ENCODE data around the gene PLAAT3. TPM values are rescaled to one million over a fixed set of nuclear protein-coding genes. Genes with fewer than 3 reads are reported as not detected.
"Not testable (repeated sequence)": the region's sequence is repeated elsewhere in the genome, so short reads cannot be mapped to it uniquely, and the experiment has no call there.

Gene PLAAT3
- total RNA-seq, 2 experiments from 2014 or later, result 4.8 to 6.5 TPM

- Mint-ChIP-seq H3K27ac (no peak overlapping the region), H3K27me3 (no peaks in the 10 kb centered on the region), H3K4me1 (ENCODE audit: low read depth) (peaks cover 26% of the 10 kb centered on the region), H3K4me3 (no peak overlapping the region), H3K9me3 (no peaks in the 10 kb centered on the region), H3K36me3 (ENCODE audit: low read depth) (no peaks in the 10 kb centered on the region)
- DNase-seq (no peak), ATAC-seq (no peak)
- TF ChIP-seq, protein P1, sequence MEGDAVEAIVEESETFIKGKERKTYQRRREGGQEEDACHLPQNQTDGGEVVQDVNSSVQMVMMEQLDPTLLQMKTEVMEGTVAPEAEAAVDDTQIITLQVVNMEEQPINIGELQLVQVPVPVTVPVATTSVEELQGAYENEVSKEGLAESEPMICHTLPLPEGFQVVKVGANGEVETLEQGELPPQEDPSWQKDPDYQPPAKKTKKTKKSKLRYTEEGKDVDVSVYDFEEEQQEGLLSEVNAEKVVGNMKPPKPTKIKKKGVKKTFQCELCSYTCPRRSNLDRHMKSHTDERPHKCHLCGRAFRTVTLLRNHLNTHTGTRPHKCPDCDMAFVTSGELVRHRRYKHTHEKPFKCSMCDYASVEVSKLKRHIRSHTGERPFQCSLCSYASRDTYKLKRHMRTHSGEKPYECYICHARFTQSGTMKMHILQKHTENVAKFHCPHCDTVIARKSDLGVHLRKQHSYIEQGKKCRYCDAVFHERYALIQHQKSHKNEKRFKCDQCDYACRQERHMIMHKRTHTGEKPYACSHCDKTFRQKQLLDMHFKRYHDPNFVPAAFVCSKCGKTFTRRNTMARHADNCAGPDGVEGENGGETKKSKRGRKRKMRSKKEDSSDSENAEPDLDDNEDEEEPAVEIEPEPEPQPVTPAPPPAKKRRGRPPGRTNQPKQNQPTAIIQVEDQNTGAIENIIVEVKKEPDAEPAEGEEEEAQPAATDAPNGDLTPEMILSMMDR (IDR thresholded peaks at IDR 0.05), result no peak
- intact Hi-C loops (cut with micrococcal nuclease), result loop anchor here (10.0 kb wide), 1 partner anchor 45 kb away; the partner anchor contains the start of gene PLAAT2
- ChIA-PET POLR2A (interaction anchor here (0.6 kb wide), 1 partner anchor 759 kb away, joined by 3 read pairs; no protein-coding TSS in a partner anchor), CTCF (interaction anchor here (0.7 to 0.9 kb wide), 2 partner anchors 29 to 131 kb away, joined by 3 to 5 read pairs; no protein-coding TSS in a partner anchor)
Observed at GRCh38 chr11:63609971-63610580, 4.2 kb downstream of the PLAAT3 start.

- Mint-ChIP-seq H3K4me3 (no peak overlapping the region), H3K4me1 (ENCODE audit: low read depth) (peaks cover 25% of the 10 kb centered on the region), H3K9me3 (no peaks in the 10 kb centered on the region), H3K27me3 (no peaks in the 10 kb centered on the region), H3K36me3 (ENCODE audit: low read depth) (no peaks in the 10 kb centered on the region), H3K27ac (no peak overlapping the region)
- intact Hi-C loops (cut with micrococcal nuclease), result no loop called here
- ATAC-seq (no peak), DNase-seq (no peak)
- ChIA-PET POLR2A (interaction anchor here (0.6 to 0.8 kb wide), 2 partner anchors 26 to 759 kb away, joined by 3 to 5 read pairs; no protein-coding TSS in a partner anchor), CTCF (interaction anchor here (0.7 to 2.0 kb wide), 3 partner anchors 26 to 131 kb away, joined by 3 to 5 read pairs (median 5); no protein-coding TSS in a partner anchor)
- TF ChIP-seq, protein P1 (IDR thresholded peaks at IDR 0.05), result no peak
Observed at GRCh38 chr11:63609536-63609935, 4.7 kb downstream of the PLAAT3 start.

DNA sequence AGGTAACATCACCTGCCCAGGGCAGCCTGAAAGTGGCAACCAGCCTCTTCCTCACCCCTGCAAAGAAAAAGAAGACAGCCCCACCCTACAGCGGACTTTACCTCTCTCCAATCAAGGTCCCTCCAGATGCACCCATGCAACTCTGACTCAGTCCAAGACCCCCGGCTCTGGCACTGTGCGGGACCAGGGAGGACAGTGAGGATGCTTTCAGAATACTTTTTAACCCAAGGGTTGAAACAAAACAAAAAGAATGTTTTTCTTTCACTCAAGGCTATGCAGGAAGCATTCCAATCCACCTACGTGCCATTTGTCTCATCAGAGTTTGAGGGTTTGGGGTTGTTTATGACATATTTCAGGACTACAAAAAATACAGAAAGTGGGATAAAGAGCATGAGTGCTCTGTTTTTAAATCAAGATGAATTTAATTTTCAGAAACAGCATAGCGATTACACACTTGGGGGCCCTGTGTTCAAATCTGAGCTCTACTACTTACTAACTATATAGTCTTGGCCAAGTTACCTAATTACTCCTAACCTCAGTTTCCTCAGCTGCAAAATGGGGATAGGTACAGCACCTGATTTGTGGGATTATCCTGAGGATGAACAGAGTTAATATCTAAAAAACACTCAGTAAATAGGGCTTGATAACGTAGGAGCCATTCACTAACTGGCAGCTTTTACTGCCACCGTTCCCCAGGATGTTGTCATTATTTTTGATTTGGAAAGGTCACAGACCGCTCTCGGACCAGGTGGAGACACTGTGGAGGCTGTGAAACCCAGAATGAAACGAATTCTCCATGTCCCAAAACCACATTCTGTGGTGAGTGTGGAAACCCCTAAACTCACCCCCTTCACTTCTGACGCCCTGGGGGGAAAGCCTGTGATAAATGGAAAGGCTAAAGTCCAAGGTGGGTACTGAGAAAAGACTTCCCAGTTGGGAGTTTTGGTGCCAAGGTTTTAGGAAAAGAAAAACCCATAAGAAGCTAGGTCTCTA, 5.6 kb downstream of the PLAAT3 start:
- intact Hi-C loops (cut with micrococcal nuclease), result no loop called here
- TF ChIP-seq, protein P1 (IDR thresholded peaks at IDR 0.05), result no peak
- Mint-ChIP-seq H3K4me1 (ENCODE audit: low read depth) (peaks cover 23% of the 10 kb centered on the region), H3K27me3 (no peaks in the 10 kb centered on the region), H3K36me3 (ENCODE audit: low read depth) (no peaks in the 10 kb centered on the region), H3K4me3 (no peak overlapping the region), H3K9me3 (no peaks in the 10 kb centered on the region), H3K27ac (no peak overlapping the region)
- ATAC-seq (no peak), DNase-seq (peak; percentile 15)
- ChIA-PET POLR2A (interaction anchor here (0.6 to 0.8 kb wide), 2 partner anchors 25 to 146 kb away, joined by 4 to 5 read pairs; no protein-coding TSS in a partner anchor), CTCF (interaction anchor here (0.9 to 2.0 kb wide), 2 partner anchors 27 to 130 kb away, joined by 3 to 5 read pairs; no protein-coding TSS in a partner anchor)

DNA sequence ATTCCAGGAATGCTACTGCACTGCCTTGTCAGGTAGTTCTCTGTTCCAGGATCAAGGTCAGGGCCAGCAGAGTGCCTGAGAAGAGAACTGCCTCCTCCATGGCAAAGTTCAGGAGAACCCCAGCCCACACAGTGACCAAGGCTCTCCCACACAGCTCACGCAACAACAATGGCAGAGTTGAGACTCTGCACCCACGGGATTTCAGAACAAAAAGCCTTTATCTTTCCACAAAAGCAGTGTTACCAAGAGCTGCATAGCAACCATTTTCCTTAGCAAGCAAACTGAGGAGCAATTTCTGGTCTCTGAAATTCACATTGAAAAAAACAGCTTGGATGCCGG, 11.1 kb downstream of the PLAAT3 start:
- Mint-ChIP-seq H3K4me1 (ENCODE audit: low read depth) (peaks cover 6% of the 10 kb centered on the region), H3K9me3 (no peaks in the 10 kb centered on the region), H3K36me3 (ENCODE audit: low read depth) (no peaks in the 10 kb centered on the region), H3K27me3 (no peaks in the 10 kb centered on the region), H3K27ac (no peak overlapping the region), H3K4me3 (no peak overlapping the region)
- CTCF ChIA-PET, result no interaction called here
- no peak for DNase-seq
- intact Hi-C loops (cut with micrococcal nuclease), result no loop called here
- POLR2A ChIA-PET, result no interaction called here
- TF ChIP-seq, protein P1 (IDR thresholded peaks at IDR 0.05), result no peak
- ATAC-seq, result no peak

- H3K4me3 Mint-ChIP-seq; ATAC-seq; DNase-seq; intact Hi-C loops (cut with micrococcal nuclease); POLR2A ChIA-PET; CTCF ChIA-PET; H3K27me3 Mint-ChIP-seq; H3K27ac Mint-ChIP-seq; H3K9me3 Mint-ChIP-seq; H3K4me1 Mint-ChIP-seq (ENCODE audit: low read depth); H3K36me3 Mint-ChIP-seq (ENCODE audit: low read depth): not testable (repeated sequence)
Observed at GRCh38 chr11:63602290-63603179, 11.7 kb downstream of the PLAAT3 start.

All from activated CD8-positive, alpha-beta T cell treated with anti-CD3 and anti-CD28 coated beads for 36 hours (primary cell).